Neural progenitor cell (in vitro differentiated cells): ENCODE results near the gene ADAMTS20. TPM values are rescaled to one million over a fixed set of nuclear protein-coding genes. Genes with fewer than 3 reads are reported as not detected.

Experiments used
- DNase-seq: peaks from one replicate; pipeline ENCODE4 v3.0.0-alpha.2; 2016; ENCODE audit warnings: low spot score
- H2AFZ ChIP-seq: fragments of 200-600 bp; sonication (generic); replicated peaks from 2 replicates; pipeline ENCODE4 v1.6.1; 2016; ENCODE audit warnings: antibody characterized with exemption
- H3F3A ChIP-seq: fragments of 200-600 bp; sonication (generic); 2 replicates; pipeline ENCODE4 v1.6.1; 2016; ENCODE audit warnings: antibody characterized with exemption, low read depth
- H3K27ac ChIP-seq: fragments of 200-600 bp; sonication (generic); 2 replicates; pipeline ENCODE4 v1.5.1; 2016; ENCODE audit warnings: mild to moderate bottlenecking
- H3K27me3 ChIP-seq: fragments of 200-600 bp; sonication (generic); 2 replicates; pipeline ENCODE4 v1.6.1; 2016; ENCODE audit warnings: mild to moderate bottlenecking, moderate library complexity
- H3K36me3 ChIP-seq: fragments of 200-600 bp; sonication (generic); 2 replicates; pipeline ENCODE4 v1.5.1; 2016
- H3K4me1 ChIP-seq: fragments of 200-600 bp; sonication (generic); 2 replicates; pipeline ENCODE4 v1.6.1; 2016; ENCODE audit warnings: mixed run types
- H3K4me2 ChIP-seq: fragments of 200-600 bp; sonication (generic); 2 replicates; pipeline ENCODE4 v1.6.1; 2016
- H3K4me3 ChIP-seq: fragments of 200-600 bp; sonication (generic); 2 replicates; pipeline ENCODE4 v1.5.1; 2016
- H3K79me2 ChIP-seq: fragments of 200-600 bp; sonication (generic); 2 replicates; pipeline ENCODE4 v1.6.1; 2016; ENCODE audit warnings: low read depth
- H3K9ac ChIP-seq: fragments of 200-600 bp; sonication (generic); 2 replicates; pipeline ENCODE4 v1.6.1; 2016
- H3K9me3 ChIP-seq: fragments of 200-600 bp; sonication (generic); 2 replicates; pipeline ENCODE4 v1.5.1; 2016; ENCODE audit warnings: low read depth
- H4K20me1 ChIP-seq: fragments of 200-600 bp; sonication (generic); 2 replicates; pipeline ENCODE4 v1.6.1; 2016; ENCODE audit warnings: low read depth
- H3K27ac Mint-ChIP-seq: 3 replicates; pipeline ENCODE4 v1.8.0; 2021; ENCODE audit warnings: mixed read lengths
- H3K27me3 Mint-ChIP-seq: 2 replicates; pipeline ENCODE4 v1.8.0; 2022; ENCODE audit warnings: low read depth, mild to moderate bottlenecking, inconsistent platforms, moderate library complexity, mixed read lengths; ENCODE audit not compliant: insufficient read depth
- H3K36me3 Mint-ChIP-seq: 3 replicates; pipeline ENCODE4 v1.8.0; 2021; ENCODE audit warnings: mixed read lengths
- H3K4me1 Mint-ChIP-seq: 3 replicates; pipeline ENCODE4 v1.8.0; 2021; ENCODE audit warnings: mixed read lengths
- H3K4me3 Mint-ChIP-seq: 3 replicates; pipeline ENCODE4 v1.8.0; 2021; ENCODE audit warnings: mild to moderate bottlenecking, moderate library complexity, mixed read lengths
- H3K9me3 Mint-ChIP-seq: 3 replicates; pipeline ENCODE4 v1.8.0; 2020; ENCODE audit warnings: mixed read lengths
- EZH2 ChIP-seq: fragments of 200-600 bp; sonication (generic); IDR thresholded peaks from 2 replicates; pipeline ENCODE4 v1.6.1; 2017; ENCODE audit warnings: antibody characterized with exemption, mild to moderate bottlenecking, moderate library complexity
- EZH2phosphoT487 ChIP-seq: fragments of 200-600 bp; sonication (generic); IDR thresholded peaks from 2 replicates; pipeline ENCODE4 v1.6.1; 2017; ENCODE audit warnings: antibody characterized with exemption
- total RNA-seq: library from RNA; depleted of rRNA; stranded (reverse); fragments of >200 nt; gene quantifications from 2 replicates; pipeline ENCODE4 v1.2.3, GENCODE V29; 2015; ENCODE audit warnings: low replicate concordance
- TF ChIP-seq, protein P1 (sequence below): fragments of 200-600 bp; sonication (generic); IDR thresholded peaks from 2 replicates; pipeline ENCODE4 v1.5.1; 2017; ENCODE audit warnings: antibody characterized with exemption, mild to moderate bottlenecking

Gene ADAMTS20
- total RNA-seq, 1 donor from 2014 or later = 10.9 TPM

DNA sequence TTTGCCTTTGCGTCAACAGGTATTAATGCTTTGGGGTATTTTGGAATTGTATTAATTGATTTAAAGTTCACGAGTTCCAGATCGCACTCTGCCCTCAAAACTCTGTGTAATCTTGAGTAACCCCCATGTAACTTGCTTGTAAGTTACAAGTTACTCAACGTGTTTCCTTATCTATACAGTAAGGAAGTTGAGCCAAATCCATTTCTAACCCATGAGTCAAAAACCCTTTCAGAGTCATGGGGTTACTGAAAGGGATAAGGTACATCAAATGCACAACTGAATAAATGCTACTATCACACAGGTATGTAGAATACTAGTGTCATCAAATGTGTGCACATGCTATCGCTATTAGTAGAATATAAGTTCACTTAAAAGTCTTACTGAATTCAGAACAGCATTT is 28.6 kb upstream of the ADAMTS20 start:
- Histone ChIP-seq H3K9ac (no peak overlapping the region), H3K4me3 (no peak overlapping the region), H3K27ac (no peak overlapping the region), H3K79me2 (no peaks in the 10 kb centered on the region), H3K9me3 (no peaks in the 10 kb centered on the region), H3F3A (no peaks in the 10 kb centered on the region), H3K27me3 (no peaks in the 10 kb centered on the region), H3K4me2 (no peak overlapping the region), H4K20me1 (no peaks in the 10 kb centered on the region), H3K4me1 (no peaks in the 10 kb centered on the region), H2AFZ (no peak overlapping the region), H3K36me3 (no peaks in the 10 kb centered on the region)
- Mint-ChIP-seq H3K4me1 (peaks cover 13% of the 10 kb centered on the region), H3K27ac (no peak overlapping the region), H3K36me3 (no peaks in the 10 kb centered on the region), H3K9me3 (no peaks in the 10 kb centered on the region), H3K27me3 (peaks cover 6% of the 10 kb centered on the region), H3K4me3 (no peak overlapping the region)
- no peak for TF ChIP-seq EZH2phosphoT487
- TF ChIP-seq EZH2 = no peak
- TF ChIP-seq, protein P1, sequence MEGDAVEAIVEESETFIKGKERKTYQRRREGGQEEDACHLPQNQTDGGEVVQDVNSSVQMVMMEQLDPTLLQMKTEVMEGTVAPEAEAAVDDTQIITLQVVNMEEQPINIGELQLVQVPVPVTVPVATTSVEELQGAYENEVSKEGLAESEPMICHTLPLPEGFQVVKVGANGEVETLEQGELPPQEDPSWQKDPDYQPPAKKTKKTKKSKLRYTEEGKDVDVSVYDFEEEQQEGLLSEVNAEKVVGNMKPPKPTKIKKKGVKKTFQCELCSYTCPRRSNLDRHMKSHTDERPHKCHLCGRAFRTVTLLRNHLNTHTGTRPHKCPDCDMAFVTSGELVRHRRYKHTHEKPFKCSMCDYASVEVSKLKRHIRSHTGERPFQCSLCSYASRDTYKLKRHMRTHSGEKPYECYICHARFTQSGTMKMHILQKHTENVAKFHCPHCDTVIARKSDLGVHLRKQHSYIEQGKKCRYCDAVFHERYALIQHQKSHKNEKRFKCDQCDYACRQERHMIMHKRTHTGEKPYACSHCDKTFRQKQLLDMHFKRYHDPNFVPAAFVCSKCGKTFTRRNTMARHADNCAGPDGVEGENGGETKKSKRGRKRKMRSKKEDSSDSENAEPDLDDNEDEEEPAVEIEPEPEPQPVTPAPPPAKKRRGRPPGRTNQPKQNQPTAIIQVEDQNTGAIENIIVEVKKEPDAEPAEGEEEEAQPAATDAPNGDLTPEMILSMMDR = no peak
- DNase-seq = no peak

DNA sequence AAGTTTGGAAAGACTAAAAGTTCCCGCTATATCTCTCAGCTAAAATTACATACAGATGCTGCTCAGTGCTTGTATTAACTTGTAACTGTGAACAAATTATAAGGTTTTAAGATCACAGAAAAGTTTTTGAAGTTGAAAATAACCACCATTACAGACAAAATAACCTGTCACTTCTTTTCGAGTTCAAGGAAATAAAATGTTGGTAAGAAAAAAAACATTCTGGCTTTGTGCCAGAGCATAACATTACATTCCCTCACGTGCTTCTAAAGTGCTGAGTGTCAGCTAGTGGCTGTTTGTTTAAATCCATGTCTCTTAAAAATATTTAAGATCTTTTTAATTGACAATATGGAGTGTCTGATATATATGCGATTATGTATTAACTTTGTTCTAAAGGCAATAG is 27.2 kb upstream of the ADAMTS20 start:
- Histone ChIP-seq H3K9ac (no peak overlapping the region), H3K4me1 (no peaks in the 10 kb centered on the region), H3K9me3 (no peaks in the 10 kb centered on the region), H3K27ac (no peak overlapping the region), H4K20me1 (no peaks in the 10 kb centered on the region), H2AFZ (no peak overlapping the region), H3K4me3 (no peak overlapping the region), H3F3A (no peaks in the 10 kb centered on the region), H3K79me2 (no peaks in the 10 kb centered on the region), H3K36me3 (no peaks in the 10 kb centered on the region), H3K27me3 (no peaks in the 10 kb centered on the region), H3K4me2 (no peak overlapping the region)
- no peak for DNase-seq
- Mint-ChIP-seq H3K4me1 (peaks cover 16% of the 10 kb centered on the region), H3K36me3 (no peaks in the 10 kb centered on the region), H3K4me3 (no peak overlapping the region), H3K9me3 (no peaks in the 10 kb centered on the region), H3K27ac (no peak overlapping the region), H3K27me3 (peaks cover 6% of the 10 kb centered on the region)
- TF ChIP-seq EZH2phosphoT487 = no peak
- TF ChIP-seq, protein P1 = no peak
- TF ChIP-seq EZH2 = no peak

DNA sequence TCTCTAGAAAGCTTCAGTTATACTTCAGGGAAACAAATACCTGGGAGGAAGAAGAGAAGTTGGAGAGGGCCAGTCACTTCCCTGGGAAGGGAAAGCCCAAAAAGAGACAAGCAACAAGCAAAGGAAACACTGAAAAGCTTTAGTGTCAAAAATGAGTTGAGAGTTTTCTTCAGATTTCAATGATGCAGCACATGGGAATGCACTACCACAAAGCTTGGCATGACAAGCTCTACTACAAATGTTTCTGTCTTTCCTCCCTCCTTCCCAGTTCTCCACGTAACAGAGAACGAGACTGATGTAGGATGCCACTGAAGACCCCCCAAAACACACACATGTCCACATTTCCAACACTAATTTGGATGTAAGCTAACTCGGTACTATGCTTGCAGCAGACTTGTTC is 26.8 kb upstream of the ADAMTS20 start:
- H3K79me2 ChIP-seq = no peaks in the 10 kb centered on the region
- H2AFZ ChIP-seq = peak overlapping the region; percentile 57
- H3K4me3 ChIP-seq = no peak overlapping the region
- H3K4me1 Mint-ChIP-seq = peaks cover 16% of the 10 kb centered on the region
- H3F3A ChIP-seq = no peaks in the 10 kb centered on the region
- peaks cover 6% of the 10 kb centered on the region for H3K27me3 Mint-ChIP-seq
- TF ChIP-seq EZH2 (no peak), EZH2phosphoT487 (no peak)
- TF ChIP-seq, protein P1 = no peak
- no peak for DNase-seq
- H4K20me1 ChIP-seq = no peaks in the 10 kb centered on the region
- H3K27ac ChIP-seq = no peak overlapping the region
- no peak overlapping the region for H3K4me2 ChIP-seq
- no peaks in the 10 kb centered on the region for H3K9me3 Mint-ChIP-seq
- H3K27ac Mint-ChIP-seq = no peak overlapping the region
- H3K4me3 Mint-ChIP-seq = no peak overlapping the region
- no peaks in the 10 kb centered on the region for H3K36me3 ChIP-seq
- H3K9me3 ChIP-seq = no peaks in the 10 kb centered on the region
- no peaks in the 10 kb centered on the region for H3K4me1 ChIP-seq
- H3K36me3 Mint-ChIP-seq = no peaks in the 10 kb centered on the region
- no peaks in the 10 kb centered on the region for H3K27me3 ChIP-seq
- H3K9ac ChIP-seq = no peak overlapping the region
